Stimulated activated CD4-positive, alpha-beta T cell treated with anti-CD3 and anti-CD28 coated beads, TNF-alpha, amount 100 ng/mL, for 1 hour (primary cell): ENCODE measurements around the gene FUT2.

Source experiments
- DNase-seq, 3 donors: peaks; one replicate each; pipeline ENCODE4 v3.0.0-alpha.2; 2020; ENCODE audit warnings: low read depth in 3 of 3, low spot score in 1 of 3

FUT2 gene

GRCh38 chr19:48750351-48750750 is 54.6 kb downstream of the FUT2 start:
- DNase-seq, result no peak

- no peak for DNase-seq
These were observed 55.2 kb downstream of the FUT2 start for GRCh38 chr19:48750771-48751504.

- no peak for DNase-seq
These were observed 56.2 kb downstream of the FUT2 start for GRCh38 chr19:48751845-48752495.

DNA sequence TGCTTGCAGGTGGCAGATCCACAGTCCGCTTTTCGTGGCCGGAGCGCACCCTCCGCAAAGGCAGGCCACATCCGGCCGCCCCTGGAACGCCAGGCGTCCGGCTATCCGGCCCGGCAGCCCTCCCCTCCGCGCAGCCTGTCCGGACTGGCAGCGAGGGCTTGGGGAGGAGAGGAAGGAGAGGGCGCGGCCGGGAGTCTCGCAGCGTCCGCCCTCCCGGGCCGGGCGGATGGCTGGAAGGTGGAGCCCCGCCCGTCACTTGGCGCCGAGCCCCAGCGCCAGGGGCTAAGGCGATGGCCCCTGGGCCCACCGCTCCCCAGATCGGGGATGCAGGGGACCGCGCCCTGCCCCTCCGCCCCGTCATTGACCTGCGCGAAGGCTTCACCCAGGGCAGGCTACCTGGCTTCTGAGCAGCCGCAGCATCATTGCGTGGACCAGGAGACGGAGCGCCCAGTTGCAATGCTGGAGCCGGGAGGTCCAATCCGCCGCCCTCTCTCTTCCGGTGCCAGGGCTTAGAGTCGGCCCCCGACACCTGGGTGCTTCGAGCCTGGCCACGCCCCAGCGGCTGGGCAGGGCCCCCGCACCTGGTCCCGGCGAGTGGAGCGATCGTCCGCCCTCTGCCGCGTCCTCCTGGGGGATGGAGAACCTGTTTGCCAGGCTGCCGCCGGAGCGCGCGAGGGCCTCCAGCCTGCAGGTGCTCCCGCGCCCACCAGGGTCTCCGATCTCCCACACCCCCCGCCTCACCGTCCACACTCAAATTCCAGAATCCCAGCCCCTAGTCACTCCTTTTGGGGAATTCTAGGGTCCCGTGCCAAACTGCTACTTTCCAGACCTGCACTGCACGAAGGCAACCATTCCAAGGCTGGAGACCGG is 57.0 kb downstream of the FUT2 start, which contains the start of gene FUT1:
FUT1 (minus strand) TSS at position 146 of the 870 bp plus-strand sequence. CDS start 1,360 bp downstream, outside the sequence.
- DNase-seq, result no peak

DNA sequence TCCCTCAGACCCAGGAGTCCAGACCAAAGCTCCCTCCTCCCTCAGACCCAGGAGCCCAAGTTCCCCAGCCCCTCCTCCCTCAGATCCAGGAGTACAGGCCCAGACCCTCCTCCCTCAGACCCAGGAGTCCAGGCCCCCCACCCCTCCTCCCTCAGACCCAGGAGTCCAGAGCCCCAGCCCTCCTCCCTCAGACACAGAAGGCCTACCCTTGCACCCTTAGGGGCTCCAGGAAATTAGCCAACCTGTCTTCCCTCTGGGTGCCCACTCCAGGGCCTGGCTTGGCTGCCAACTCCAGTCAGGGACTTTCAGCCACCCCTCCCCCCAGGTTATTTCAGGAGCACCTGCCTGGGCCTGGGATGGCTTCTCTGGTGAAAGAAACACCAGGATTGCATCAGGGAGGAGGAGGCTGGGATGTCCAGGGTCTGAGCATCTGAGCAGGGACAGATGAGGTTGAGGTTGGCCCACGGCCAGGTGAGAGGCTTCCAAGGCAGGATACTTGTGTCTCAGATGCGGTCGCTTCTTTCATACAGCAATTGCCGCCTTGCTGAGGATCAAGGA is 59.4 kb downstream of the FUT2 start, which contains the start of gene FGF21:
FGF21 (plus strand) TSS at position 441 of the 558 bp plus-strand sequence. CDS start 713 bp downstream, outside the sequence.
- no peak for DNase-seq
